CD4-positive, alpha-beta memory T cell (primary cell): ENCODE data around the gene TGOLN2. TPM values are rescaled to one million over a fixed set of nuclear protein-coding genes. Genes with fewer than 3 reads are reported as not detected.

Experiments used
- CTCF ChIA-PET: fragments of 350-600 bp; sonication (Branson Sonifier 250); formaldehyde crosslinking; loops from one replicate; lab custom pipeline; 2021; ENCODE audit warnings: inconsistent platforms; ENCODE audit not compliant: partially characterized antibody; lab: Charles Lee
- POLR2A ChIA-PET: fragments of 350-600 bp; sonication (Branson Sonifier 250); formaldehyde crosslinking; loops from one replicate; lab custom pipeline; 2021; ENCODE audit not compliant: partially characterized antibody; lab: Charles Lee
- DNase-seq, 5 donors: peaks; one replicate each; pipeline versions ENCODE4 v3.0.0 to v3.0.0-alpha.2; 2020 to 2022; ENCODE audit warnings: mixed read lengths in 1 of 5
- H3K27ac ChIP-seq: one replicate; pipeline ENCODE4 v1.7.0; 2013; ENCODE audit warnings: low read depth, low read length
- H3K27me3 ChIP-seq: 2 replicates; pipeline ENCODE4 v1.7.0; 2013; ENCODE audit warnings: mild to moderate bottlenecking, low read length, moderate library complexity; ENCODE audit not compliant: insufficient read depth
- H3K36me3 ChIP-seq: 2 replicates; pipeline ENCODE4 v1.7.0; 2013; ENCODE audit warnings: mild to moderate bottlenecking, low read length, moderate library complexity; ENCODE audit not compliant: insufficient read depth
- H3K4me1 ChIP-seq: 2 replicates; pipeline ENCODE4 v1.7.0; 2013; ENCODE audit warnings: mild to moderate bottlenecking, low read length, moderate library complexity; ENCODE audit not compliant: insufficient read depth
- H3K4me3 ChIP-seq, 2 donors: one replicate each; pipeline ENCODE4 v1.7.0; 2013; ENCODE audit warnings: low read length in 2 of 2, mild to moderate bottlenecking in 1 of 2
- H3K9me3 ChIP-seq, 2 donors: one replicate each; pipeline ENCODE4 v1.7.0; 2013; ENCODE audit warnings: low read length in 2 of 2, control low read depth in 1 of 2; ENCODE audit not compliant: control insufficient read depth in 1 of 2
- H3K27ac Mint-ChIP-seq, 7 donors: one replicate each; pipeline ENCODE4 v1.8.0; 2020 to 2021; ENCODE audit warnings: mixed read lengths in 7 of 7, mild to moderate bottlenecking in 6 of 7, inconsistent platforms in 3 of 7, moderate library complexity in 3 of 7
- H3K27me3 Mint-ChIP-seq, 2 donors: one replicate each; pipeline ENCODE4 v1.8.0; 2020 to 2021; ENCODE audit warnings: mixed read lengths in 2 of 2
- H3K36me3 Mint-ChIP-seq, 2 donors: one replicate each; pipeline ENCODE4 v1.8.0; 2020 to 2021; ENCODE audit warnings: mixed read lengths in 2 of 2, inconsistent platforms in 1 of 2, mild to moderate bottlenecking in 1 of 2
- H3K4me1 Mint-ChIP-seq, 4 donors: one replicate each; pipeline ENCODE4 v1.8.0; 2020 to 2021; ENCODE audit warnings: mixed read lengths in 4 of 4, mild to moderate bottlenecking in 1 of 4
- H3K4me3 Mint-ChIP-seq, 8 donors: one replicate each; pipeline ENCODE4 v1.8.0; 2020 to 2021; ENCODE audit warnings: mixed read lengths in 8 of 8, mild to moderate bottlenecking in 7 of 8, moderate library complexity in 6 of 8, inconsistent platforms in 3 of 8
- H3K9me3 Mint-ChIP-seq, 8 donors: one replicate each; pipeline ENCODE4 v1.8.0; 2020 to 2021; ENCODE audit warnings: mixed read lengths in 8 of 8, mild to moderate bottlenecking in 5 of 8, inconsistent platforms in 3 of 8, moderate library complexity in 1 of 8
- intact Hi-C: fragments of 100-400 bp; cut with micrococcal nuclease; formaldehyde crosslinking; loops from one replicate; pipeline ENCODE4 v1.15.1; 2023
- polyA plus RNA-seq, 2 donors: library from polyadenylated mRNA; unstranded; fragments of 300-500 nt; fragmentation: Illumina TruSeq; gene quantifications; one replicate each; pipeline ENCODE4 v1.2.3, GENCODE V29; 2021
- total RNA-seq, 2 experiments: library from RNA; stranded (reverse); gene quantifications; one replicate each; pipeline ENCODE4 v1.2.3, GENCODE V29; 2021

The TGOLN2 gene
- total and polyA plus RNA-seq, 4 experiments from 2014 or later = 29.8 to 195 (median 121) TPM

DNA sequence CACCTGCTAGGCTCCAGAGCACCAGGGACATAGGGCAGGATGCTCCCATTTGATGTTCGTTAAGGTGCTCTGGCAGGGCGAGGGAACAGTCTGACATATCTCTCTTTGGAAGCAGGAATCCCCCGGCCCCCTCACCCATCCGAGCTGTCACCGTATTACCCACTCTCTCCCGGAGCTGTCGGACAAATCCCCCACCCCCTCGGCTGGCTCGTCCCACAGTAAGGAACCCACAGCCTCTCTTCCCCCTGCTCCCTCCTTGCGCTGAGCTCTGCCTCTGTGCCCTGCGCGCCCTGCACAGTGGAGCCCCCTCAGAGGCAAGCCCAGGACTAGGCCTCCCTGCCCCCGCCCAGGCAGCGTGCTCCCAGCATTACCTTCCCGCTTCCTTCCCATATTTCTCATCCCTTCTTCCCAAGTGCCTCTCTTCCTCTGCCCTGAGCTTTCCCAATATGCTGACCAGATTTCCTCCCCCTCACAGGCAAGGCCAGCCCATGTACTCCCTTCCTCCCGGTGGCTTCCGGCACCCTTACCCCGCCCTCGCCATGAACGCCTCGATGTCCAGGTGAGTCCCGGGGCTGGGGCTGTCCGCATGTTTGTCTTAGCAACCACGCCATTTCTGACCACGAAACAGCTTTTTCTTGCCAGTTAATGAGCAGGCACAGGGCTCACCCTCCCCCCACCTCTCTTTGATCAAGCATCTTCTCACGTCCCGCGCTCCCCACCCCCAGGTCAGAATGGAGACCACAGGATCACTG is 23.8 kb downstream of the TGOLN2 start:
- no peak overlapping the region for H3K4me3 Mint-ChIP-seq
- Histone ChIP-seq H3K4me3 (no peak overlapping the region), H3K36me3 (no peaks in the 10 kb centered on the region), H3K27me3 (peaks cover 5% of the 10 kb centered on the region), H3K4me1 (peaks cover 21% of the 10 kb centered on the region), H3K27ac (no peak overlapping the region), H3K9me3 (no peaks in the 10 kb centered on the region)
- no peak overlapping the region for H3K27ac Mint-ChIP-seq
- H3K9me3 Mint-ChIP-seq = no peaks in the 10 kb centered on the region
- no peaks in the 10 kb centered on the region for H3K36me3 Mint-ChIP-seq
- CTCF ChIA-PET = interaction anchor here (1.3 to 10.8 kb wide), 2 partner anchors 16 to 38 kb away, joined by 3 to 156 read pairs; no protein-coding TSS in a partner anchor
- no peak for DNase-seq
- POLR2A ChIA-PET = interaction anchor here (0.8 kb wide), 1 partner anchor 24 kb away, joined by 4 read pairs; the partner anchor contains the start of gene TGOLN2
- intact Hi-C loops = no loop called here
- peaks cover 6 to 32% (median 22%) of the 10 kb centered on the region in 4 donors for H3K4me1 Mint-ChIP-seq
- H3K27me3 Mint-ChIP-seq = peaks cover 4 to 6% of the 10 kb centered on the region in 2 donors

DNA sequence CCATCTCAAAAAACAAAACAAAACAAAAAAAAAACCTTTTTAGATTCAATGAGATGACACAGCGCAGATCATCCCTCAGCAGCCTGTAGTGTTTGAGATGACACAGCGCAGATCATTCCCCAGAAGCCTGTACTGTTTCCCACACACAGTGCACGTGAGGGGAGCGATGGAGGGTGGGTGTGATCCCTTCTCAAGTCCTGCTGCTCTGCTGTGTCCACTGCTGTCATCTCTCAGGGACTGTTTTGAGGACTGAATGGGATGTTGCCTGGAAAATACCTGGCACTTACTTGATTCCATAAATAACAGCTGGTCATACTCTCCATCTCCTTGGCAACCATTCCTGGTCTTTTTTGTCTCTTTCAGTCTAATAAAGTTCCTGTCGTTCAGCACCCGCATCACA is 25.7 kb downstream of the TGOLN2 start:
- Histone ChIP-seq H3K4me3 (no peak overlapping the region), H3K27ac (no peak overlapping the region), H3K9me3 (no peaks in the 10 kb centered on the region), H3K4me1 (peaks cover 3% of the 10 kb centered on the region), H3K36me3 (no peaks in the 10 kb centered on the region), H3K27me3 (peaks cover 5% of the 10 kb centered on the region)
- intact Hi-C loops = no loop called here
- H3K27ac Mint-ChIP-seq = no peak overlapping the region
- ChIA-PET POLR2A (no interaction called here), CTCF (interaction anchor here (1.6 to 10.8 kb wide), 4 partner anchors 8 to 41 kb away, joined by 3 to 187 read pairs (median 99); no protein-coding TSS in a partner anchor)
- no peaks in the 10 kb centered on the region for H3K9me3 Mint-ChIP-seq
- peaks cover 6 to 7% of the 10 kb centered on the region in 2 donors for H3K27me3 Mint-ChIP-seq
- no peak for DNase-seq
- no peaks in the 10 kb centered on the region for H3K36me3 Mint-ChIP-seq
- H3K4me1 Mint-ChIP-seq = peaks cover 0 to 20% (median 14%) of the 10 kb centered on the region in 4 donors
- no peak overlapping the region for H3K4me3 Mint-ChIP-seq

DNA sequence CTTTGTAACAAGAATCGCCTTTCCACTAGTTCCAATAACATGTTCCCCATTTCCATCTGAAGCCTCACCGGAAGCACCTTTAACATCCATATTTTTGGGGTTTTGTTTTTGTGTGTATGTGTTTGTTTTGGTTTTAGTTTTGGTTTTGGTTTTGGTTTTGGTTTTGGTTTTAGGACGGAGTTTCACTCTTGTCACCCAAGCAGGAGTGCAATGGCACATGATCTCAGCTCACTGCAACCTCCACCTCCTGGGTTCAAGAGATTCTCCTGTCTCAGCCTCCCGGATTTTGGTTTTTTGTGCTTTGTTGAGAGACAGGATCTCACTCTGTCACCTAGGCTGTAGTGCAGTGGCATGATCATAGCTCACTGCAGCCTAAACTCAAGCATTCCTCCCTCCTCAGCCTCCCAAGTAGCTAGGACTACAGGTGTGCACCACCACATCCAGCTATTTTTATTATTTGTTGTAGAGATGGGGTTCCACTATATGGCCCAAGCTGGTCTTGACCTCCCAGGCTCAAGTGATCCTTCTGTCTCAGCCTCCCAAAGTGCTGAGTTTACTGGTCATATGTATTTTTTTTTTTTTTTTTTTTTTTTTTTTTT is 36.3 kb downstream of the TGOLN2 start:
- Mint-ChIP-seq H3K4me3 (peak overlapping the region; percentile 53 to 78 (median 73)), H3K27ac (peak overlapping the region; percentile 66 to 94 (median 91)), H3K4me1 (peaks cover 15 to 24% (median 19%) of the 10 kb centered on the region in 4 donors), H3K27me3 (no peaks in the 10 kb centered on the region), H3K36me3 (no peaks in the 10 kb centered on the region), H3K9me3 (peaks cover 0 to 2% (median 0%) of the 10 kb centered on the region in 8 donors)
- peak overlapping the region; percentile 4 for H3K27ac ChIP-seq
- CTCF ChIA-PET = interaction anchor here (0.6 to 11.2 kb wide), 7 partner anchors 8 to 366 kb away, joined by 3 to 181 read pairs (median 3); no protein-coding TSS in a partner anchor
- H3K4me3 ChIP-seq = peak overlapping the region in 1 of 2 donors; percentile 5
- H3K9me3 ChIP-seq = no peaks in the 10 kb centered on the region
- POLR2A ChIA-PET = interaction anchor here (1.2 to 4.3 kb wide), 5 partner anchors 16 to 352 kb away, joined by 3 to 32 read pairs (median 5); partner anchors contain the start of genes ELMOD3, RETSAT and TGOLN2
- peaks cover 10% of the 10 kb centered on the region for H3K4me1 ChIP-seq
- H3K36me3 ChIP-seq = no peaks in the 10 kb centered on the region
- intact Hi-C loops = no loop called here
- DNase-seq = peak in 4 of 5 donors; percentile 27 to 65 (median 58)
- H3K27me3 ChIP-seq = no peaks in the 10 kb centered on the region

DNA sequence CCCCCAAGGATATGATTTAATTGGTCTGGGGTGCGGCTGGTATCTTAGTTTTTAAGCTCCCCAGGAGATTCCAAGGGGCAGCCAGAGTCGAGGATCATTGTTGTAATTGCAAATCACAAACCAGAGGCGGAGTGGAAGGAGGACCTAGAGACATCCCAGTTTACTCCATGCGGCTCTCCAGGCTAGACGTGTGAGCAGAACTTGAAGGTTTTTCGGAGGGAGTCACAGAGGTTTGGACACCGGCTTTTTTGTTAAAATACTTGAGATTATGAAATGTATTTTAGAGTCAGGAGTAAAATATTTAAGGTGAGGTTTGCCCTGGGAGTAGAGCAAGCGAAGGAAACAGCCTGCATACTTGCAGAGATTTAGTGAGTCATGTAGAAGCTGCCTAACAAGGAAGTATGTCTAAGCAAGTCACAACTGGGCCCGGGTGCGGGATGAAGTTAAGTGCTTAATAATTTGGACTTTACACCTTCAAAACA is 39.5 kb downstream of the TGOLN2 start:
- Mint-ChIP-seq H3K4me3 (no peak overlapping the region), H3K27me3 (no peaks in the 10 kb centered on the region), H3K36me3 (no peaks in the 10 kb centered on the region), H3K27ac (no peak overlapping the region), H3K9me3 (peaks cover 0 to 2% (median 0%) of the 10 kb centered on the region in 8 donors), H3K4me1 (peaks cover 16 to 28% (median 23%) of the 10 kb centered on the region in 4 donors)
- ChIA-PET POLR2A (interaction anchor here (1.5 kb wide), 1 partner anchor 39 kb away, joined by 4 read pairs; no protein-coding TSS in a partner anchor), CTCF (interaction anchor here (1.0 to 11.2 kb wide), 3 partner anchors 11 to 362 kb away, joined by 3 to 181 read pairs (median 156); no protein-coding TSS in a partner anchor)
- Histone ChIP-seq H3K9me3 (no peaks in the 10 kb centered on the region), H3K4me1 (peaks cover 10% of the 10 kb centered on the region), H3K27ac (no peak overlapping the region), H3K27me3 (no peaks in the 10 kb centered on the region), H3K36me3 (no peaks in the 10 kb centered on the region), H3K4me3 (no peak overlapping the region)
- no peak for DNase-seq
- intact Hi-C loops = loop anchor here (5.0 kb wide), 1 partner anchor 221 kb away; no protein-coding TSS in a partner anchor

DNA sequence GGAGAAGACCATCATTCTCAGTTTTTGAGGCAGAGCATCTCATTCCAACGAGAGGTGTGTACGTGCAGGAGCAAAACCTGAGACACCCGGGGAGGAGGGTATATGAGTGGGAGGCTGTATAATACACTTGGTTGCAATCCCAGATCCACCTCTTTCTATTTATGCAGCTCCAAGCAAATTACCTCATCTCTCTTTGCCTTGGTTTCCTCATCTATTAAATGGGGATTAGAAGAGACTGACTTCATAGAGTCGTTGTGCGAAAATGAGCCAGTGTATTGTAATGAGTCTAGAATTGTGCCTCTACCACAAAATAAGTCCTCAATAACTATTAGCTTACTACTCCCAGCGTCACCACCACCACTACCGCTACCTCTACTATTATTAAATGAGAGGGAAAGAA is 40.1 kb downstream of the TGOLN2 start:
- no peak for DNase-seq
- POLR2A ChIA-PET = interaction anchor here (1.5 kb wide), 1 partner anchor 39 kb away, joined by 4 read pairs; no protein-coding TSS in a partner anchor
- no peak overlapping the region for H3K4me3 ChIP-seq
- H3K9me3 ChIP-seq = no peaks in the 10 kb centered on the region
- H3K4me3 Mint-ChIP-seq = no peak overlapping the region
- H3K27me3 Mint-ChIP-seq = no peaks in the 10 kb centered on the region
- no peaks in the 10 kb centered on the region for H3K27me3 ChIP-seq
- no peaks in the 10 kb centered on the region for H3K36me3 Mint-ChIP-seq
- H3K27ac Mint-ChIP-seq = no peak overlapping the region
- H3K27ac ChIP-seq = no peak overlapping the region
- intact Hi-C loops = loop anchor here (5.0 kb wide), 1 partner anchor 220 kb away; no protein-coding TSS in a partner anchor
- peaks cover 16 to 27% (median 22%) of the 10 kb centered on the region in 4 donors for H3K4me1 Mint-ChIP-seq
- H3K4me1 ChIP-seq = peaks cover 10% of the 10 kb centered on the region
- H3K36me3 ChIP-seq = no peaks in the 10 kb centered on the region
- CTCF ChIA-PET = interaction anchor here (0.9 to 11.2 kb wide), 4 partner anchors 11 to 362 kb away, joined by 3 to 181 read pairs (median 82); no protein-coding TSS in a partner anchor
- peaks cover 0 to 2% (median 0%) of the 10 kb centered on the region in 8 donors for H3K9me3 Mint-ChIP-seq

DNA sequence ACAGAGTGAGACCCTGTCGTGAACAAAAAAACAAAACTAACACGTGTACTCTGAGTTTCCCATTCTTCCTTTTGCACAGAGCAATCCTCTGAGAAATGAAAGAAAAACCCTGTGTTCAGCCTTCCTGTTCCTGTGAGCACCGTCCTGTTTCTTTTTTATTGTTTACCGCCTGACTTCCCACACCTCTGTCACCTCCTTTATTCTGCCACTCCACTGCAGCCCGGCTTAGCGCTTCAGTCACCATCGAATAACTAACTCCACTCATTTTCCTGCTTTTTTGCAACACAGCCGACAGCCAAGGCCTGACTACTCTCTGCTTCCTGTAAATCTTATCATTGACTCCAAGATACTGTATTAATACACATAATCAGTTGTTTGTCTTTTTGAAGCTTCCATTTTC is 40.9 kb downstream of the TGOLN2 start:
- peaks cover 16 to 27% (median 21%) of the 10 kb centered on the region in 4 donors for H3K4me1 Mint-ChIP-seq
- intact Hi-C loops = loop anchor here (5.0 kb wide), 1 partner anchor 220 kb away; no protein-coding TSS in a partner anchor

More for the DNA sequence above, 40.9 kb downstream of the TGOLN2 start:
- POLR2A ChIA-PET = interaction anchor here (1.5 kb wide), 1 partner anchor 40 kb away, joined by 4 read pairs; no protein-coding TSS in a partner anchor
- Mint-ChIP-seq H3K27ac (peak overlapping the region in 6 of 7 donors; percentile 76 to 91 (median 84)), H3K27me3 (no peaks in the 10 kb centered on the region), H3K9me3 (peaks cover 0 to 2% (median 0%) of the 10 kb centered on the region in 8 donors), H3K36me3 (no peaks in the 10 kb centered on the region), H3K4me3 (peak overlapping the region in 6 of 8 donors; percentile 6 to 66 (median 22))
- no peaks in the 10 kb centered on the region for H3K9me3 ChIP-seq
- no peaks in the 10 kb centered on the region for H3K27me3 ChIP-seq
- no peak for DNase-seq
- no peak overlapping the region for H3K27ac ChIP-seq
- H3K4me3 ChIP-seq = no peak overlapping the region
- H3K4me1 ChIP-seq = peaks cover 10% of the 10 kb centered on the region
- CTCF ChIA-PET = interaction anchor here (0.9 to 11.2 kb wide), 4 partner anchors 12 to 361 kb away, joined by 3 to 181 read pairs (median 82); no protein-coding TSS in a partner anchor
- no peaks in the 10 kb centered on the region for H3K36me3 ChIP-seq
